ENCODE results near the gene CRACR2B.
A peak's percentile ranks its signal among the peaks of the same experiment; 100 is the strongest.

Gene CRACR2B

DNA sequence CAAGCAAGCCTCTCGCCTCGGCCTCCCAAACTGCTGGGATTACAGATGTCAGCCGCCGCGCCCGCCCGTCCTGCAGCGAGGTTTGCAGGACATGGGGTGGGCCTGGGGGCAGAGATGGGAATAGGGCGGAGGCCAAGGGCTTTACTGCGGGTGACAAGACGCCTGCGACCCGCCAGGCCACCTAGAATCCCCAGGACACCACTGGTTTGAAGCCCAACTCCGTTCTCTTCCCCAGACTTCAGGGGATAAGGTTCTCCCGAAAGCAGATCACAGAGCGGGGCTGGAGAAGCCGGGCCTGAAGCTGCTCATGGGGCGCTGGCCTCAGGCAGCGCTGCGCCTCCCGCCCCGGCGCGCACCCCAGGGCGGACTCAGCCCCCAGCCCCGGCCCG, 14.3 kb downstream of the CRACR2B start:
- peaks cover 9% of the 10 kb centered on the region for H4K20me1 ChIP-seq (ENCODE audit: insufficient read depth, low read length)
- no peaks in the 10 kb centered on the region for H3F3A ChIP-seq (ENCODE audit: insufficient read depth, low read length)
- H3K9me3 ChIP-seq (replicated peaks; ENCODE audit: insufficient read depth, low read length), result no peaks in the 10 kb centered on the region
- H3K79me2 ChIP-seq (ENCODE audit: low read length), result peaks cover 31% of the 10 kb centered on the region
- H3K27me3 ChIP-seq (replicated peaks; ENCODE audit: insufficient read depth, low read length), result peaks cover 37% of the 10 kb centered on the region
- H3K4me3 ChIP-seq (ENCODE audit: low read length), result peak overlapping the region; percentile 99
- H3K9me2 ChIP-seq (replicated peaks; ENCODE audit: insufficient read depth, low read length), result no peaks in the 10 kb centered on the region
- 0 out of 2 replicates have a peak, but pooled peaks cover 4% of the 10 kb centered on the region for H3K36me3 ChIP-seq (replicated peaks; ENCODE audit: insufficient read depth, low read length)
- peaks cover 10% of the 10 kb centered on the region for H3K4me1 ChIP-seq (ENCODE audit: low read length)
- peak overlapping the region; percentile 92; the same call in 1 of the 2 replicates for H3K4me2 ChIP-seq (ENCODE audit: low read depth, low read length)
- no peak for TF ChIP-seq EZH2phosphoT487 (IDR thresholded peaks at IDR 0.05; ENCODE audit: low read length)
- TF ChIP-seq, protein P1, sequence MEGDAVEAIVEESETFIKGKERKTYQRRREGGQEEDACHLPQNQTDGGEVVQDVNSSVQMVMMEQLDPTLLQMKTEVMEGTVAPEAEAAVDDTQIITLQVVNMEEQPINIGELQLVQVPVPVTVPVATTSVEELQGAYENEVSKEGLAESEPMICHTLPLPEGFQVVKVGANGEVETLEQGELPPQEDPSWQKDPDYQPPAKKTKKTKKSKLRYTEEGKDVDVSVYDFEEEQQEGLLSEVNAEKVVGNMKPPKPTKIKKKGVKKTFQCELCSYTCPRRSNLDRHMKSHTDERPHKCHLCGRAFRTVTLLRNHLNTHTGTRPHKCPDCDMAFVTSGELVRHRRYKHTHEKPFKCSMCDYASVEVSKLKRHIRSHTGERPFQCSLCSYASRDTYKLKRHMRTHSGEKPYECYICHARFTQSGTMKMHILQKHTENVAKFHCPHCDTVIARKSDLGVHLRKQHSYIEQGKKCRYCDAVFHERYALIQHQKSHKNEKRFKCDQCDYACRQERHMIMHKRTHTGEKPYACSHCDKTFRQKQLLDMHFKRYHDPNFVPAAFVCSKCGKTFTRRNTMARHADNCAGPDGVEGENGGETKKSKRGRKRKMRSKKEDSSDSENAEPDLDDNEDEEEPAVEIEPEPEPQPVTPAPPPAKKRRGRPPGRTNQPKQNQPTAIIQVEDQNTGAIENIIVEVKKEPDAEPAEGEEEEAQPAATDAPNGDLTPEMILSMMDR (IDR thresholded peaks at IDR 0.05; ENCODE audit: low read length), result no peak
- TF ChIP-seq EZH2 (optimal IDR thresholded peaks at IDR 0.05; ENCODE audit: low read depth, low read length), result no peak
- DNase-seq, result no peak
- H2AFZ ChIP-seq (ENCODE audit: low read length), result peak overlapping the region; percentile 63; the same call in 1 of the 2 replicates
- no peak overlapping the region; the same call in 1 of the 2 replicates for H3K27ac ChIP-seq (ENCODE audit: low read length)
- H3K9ac ChIP-seq (ENCODE audit: low read length), result peak overlapping the region; percentile 95

DNA sequence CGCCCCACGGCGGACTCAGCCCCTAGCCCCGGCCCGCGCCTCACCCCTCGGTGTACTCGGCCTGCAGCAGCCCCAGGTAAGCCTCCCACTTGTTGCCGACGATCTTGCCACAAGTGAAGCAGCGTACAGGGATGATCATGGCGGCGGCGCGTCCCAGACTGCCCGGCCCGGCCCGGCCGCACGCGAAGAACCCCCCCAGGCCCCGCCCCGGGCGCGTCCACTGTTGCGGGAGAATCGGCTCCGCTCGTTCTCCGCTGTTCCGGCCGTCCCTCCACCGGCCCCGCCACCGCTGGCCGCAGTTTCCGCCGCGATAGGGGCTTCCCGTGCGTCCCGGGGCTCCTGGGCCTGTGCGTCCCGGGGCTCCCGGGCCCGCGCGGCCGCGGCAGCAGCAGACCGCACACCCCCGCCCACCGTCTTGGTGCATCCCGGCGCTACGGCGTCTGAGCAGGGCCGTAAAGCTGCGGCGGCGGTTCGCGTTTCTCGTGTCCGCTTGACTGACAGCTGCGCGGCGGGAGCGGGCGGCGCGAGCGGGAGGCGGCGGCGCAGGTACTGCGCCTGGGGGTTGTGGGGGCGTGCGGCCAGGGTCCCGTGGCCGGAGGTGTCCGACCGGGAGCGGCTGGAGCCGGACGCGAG, 14.8 kb downstream of the CRACR2B start, which contains the start of the genes POLR2L and TSPAN4:
Gene POLR2L (minus strand): TSS at position 160 of the 633 bp plus-strand sequence. CDS start 21 bp downstream, at position 139.
Gene TSPAN4 (plus strand): TSS at position 483 of the 633 bp plus-strand sequence. CDS start 7,453 bp downstream, outside the sequence.
- H3K9ac ChIP-seq (ENCODE audit: low read length), result peak within 1 kb of the TSS; percentile 95
- H3K27me3 ChIP-seq (replicated peaks; ENCODE audit: insufficient read depth, low read length), result peaks cover 40% of the 10 kb centered on the region
- H3F3A ChIP-seq (ENCODE audit: insufficient read depth, low read length), result no peaks in the 10 kb centered on the region
- H3K9me3 ChIP-seq (replicated peaks; ENCODE audit: insufficient read depth, low read length), result no peaks in the 10 kb centered on the region
- H3K36me3 ChIP-seq (replicated peaks; ENCODE audit: insufficient read depth, low read length), result 0 out of 2 replicates have a peak, but pooled peaks cover 4% of the 10 kb centered on the region
- peaks cover 9% of the 10 kb centered on the region for H4K20me1 ChIP-seq (ENCODE audit: insufficient read depth, low read length)
- DNase-seq, result peak; percentile 92
- TF ChIP-seq, protein P1 (IDR thresholded peaks at IDR 0.05; ENCODE audit: low read length), result no peak
- TF ChIP-seq EZH2 (optimal IDR thresholded peaks at IDR 0.05; ENCODE audit: low read depth, low read length), result no peak
- H3K4me1 ChIP-seq (ENCODE audit: low read length), result peaks cover 10% of the 10 kb centered on the region
- H3K9me2 ChIP-seq (replicated peaks; ENCODE audit: insufficient read depth, low read length), result no peaks in the 10 kb centered on the region
- H3K4me3 ChIP-seq (ENCODE audit: low read length), result peak within 1 kb of the TSS; percentile 99
- peaks cover 31% of the 10 kb centered on the region for H3K79me2 ChIP-seq (ENCODE audit: low read length)
- H3K4me2 ChIP-seq (ENCODE audit: low read depth, low read length), result peak within 1 kb of the TSS; percentile 92
- peak within 1 kb of the TSS; percentile 63 for H2AFZ ChIP-seq (ENCODE audit: low read length)
- H3K27ac ChIP-seq (ENCODE audit: low read length), result peak within 1 kb of the TSS; percentile 58; the same call in 1 of the 2 replicates

DNA sequence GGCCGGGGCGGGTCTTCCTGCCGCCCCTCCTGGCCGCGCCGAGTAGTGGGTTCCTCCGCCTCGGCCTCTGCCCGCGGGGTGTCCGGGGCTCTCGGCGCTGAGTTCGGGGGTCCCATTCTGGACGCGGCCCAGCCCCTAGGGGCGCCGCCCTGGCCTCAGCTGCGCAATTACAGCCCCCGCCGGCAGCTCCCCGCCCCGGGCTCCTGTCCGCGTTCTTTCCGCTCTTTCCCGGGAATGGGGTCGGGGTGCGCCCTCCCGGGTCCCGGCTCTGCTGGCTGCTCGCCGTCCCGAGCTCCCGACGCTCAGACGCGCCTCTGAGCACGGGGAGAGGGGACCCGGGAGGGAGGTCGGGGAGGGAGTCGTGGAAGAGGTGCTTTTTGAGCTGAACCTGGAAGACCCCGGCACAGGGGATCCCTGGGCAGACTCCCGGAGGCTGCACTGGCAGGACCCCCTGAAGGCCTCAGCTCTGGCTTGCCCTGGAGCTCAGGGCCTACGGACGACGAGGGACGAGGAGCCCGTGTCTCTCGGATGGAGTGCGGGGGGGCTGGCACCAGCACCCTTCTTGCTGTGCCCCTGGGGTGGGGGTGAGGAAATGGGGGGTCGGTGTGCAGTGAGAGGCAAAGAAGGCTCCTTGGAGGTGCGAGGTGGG, 15.5 kb downstream of the CRACR2B start:
- Histone ChIP-seq H3K79me2 (ENCODE audit: low read length) (peaks cover 31% of the 10 kb centered on the region), H3K9me3 (replicated peaks; ENCODE audit: insufficient read depth, low read length) (no peaks in the 10 kb centered on the region), H2AFZ (ENCODE audit: low read length) (peak overlapping the region; percentile 63), H3K9me2 (replicated peaks; ENCODE audit: insufficient read depth, low read length) (no peaks in the 10 kb centered on the region), H3K4me2 (ENCODE audit: low read depth, low read length) (peak overlapping the region; percentile 92; the same call in 1 of the 2 replicates), H4K20me1 (ENCODE audit: insufficient read depth, low read length) (peaks cover 9% of the 10 kb centered on the region), H3K27ac (ENCODE audit: low read length) (no peak overlapping the region), H3K27me3 (replicated peaks; ENCODE audit: insufficient read depth, low read length) (peaks cover 40% of the 10 kb centered on the region), H3K9ac (ENCODE audit: low read length) (peak overlapping the region; percentile 95; the same call in 1 of the 2 replicates), H3F3A (ENCODE audit: insufficient read depth, low read length) (no peaks in the 10 kb centered on the region), H3K4me3 (ENCODE audit: low read length) (peak overlapping the region; percentile 99), H3K36me3 (replicated peaks; ENCODE audit: insufficient read depth, low read length) (0 out of 2 replicates have a peak, but pooled peaks cover 4% of the 10 kb centered on the region), H3K4me1 (ENCODE audit: low read length) (peaks cover 10% of the 10 kb centered on the region)
- TF ChIP-seq, protein P1 (IDR thresholded peaks at IDR 0.05; ENCODE audit: low read length), result 0 out of 2 replicates have a peak, but pooled peaks have one; percentile 5
- no peak for TF ChIP-seq EZH2phosphoT487 (IDR thresholded peaks at IDR 0.05; ENCODE audit: low read length)
- no peak for DNase-seq
